NT2/D1 (cell line): ENCODE measurements around the gene HEG1.

ENCODE experiments used
- SUZ12 ChIP-seq: IDR thresholded peaks from 2 replicates; pipeline ENCODE4 v1.6.1; 2011; ENCODE audit not compliant: insufficient read length, insufficient read depth; ENCODE audit errors: extremely low read depth
- ZNF274 ChIP-seq: IDR thresholded peaks from 2 replicates; pipeline ENCODE4 v1.6.1; 2011; ENCODE audit warnings: mild to moderate bottlenecking, low read depth, low read length

DNA sequence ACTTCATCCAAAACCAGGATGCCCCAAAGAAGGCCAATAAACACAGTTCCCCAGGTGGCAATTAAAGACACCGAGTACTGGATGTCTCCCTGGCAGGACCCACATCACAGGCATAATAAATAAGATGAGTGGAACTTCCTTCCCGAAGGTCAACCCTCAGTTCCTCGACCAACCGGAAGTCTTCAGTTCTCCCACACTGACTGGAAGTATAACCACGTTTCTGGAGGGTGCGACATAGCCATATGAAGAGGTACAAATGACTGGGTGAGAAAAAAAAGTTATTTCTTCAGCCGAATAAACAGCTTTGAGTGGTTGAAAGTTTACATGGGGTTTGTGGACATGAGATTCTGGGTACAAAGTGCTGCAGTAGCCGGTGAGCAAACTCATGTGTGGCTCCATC, 86.6 kb downstream of the HEG1 start:
- TF ChIP-seq ZNF274, result no peak
- TF ChIP-seq SUZ12, result no peak
